ENCODE measurements around the gene DPEP1.

The DPEP1 gene

GRCh38 chr16:89605186-89605970 is 8.1 kb upstream of the DPEP1 start:
- DNase-seq (ENCODE audit: low read depth) = no peak
- TF ChIP-seq, protein P1, sequence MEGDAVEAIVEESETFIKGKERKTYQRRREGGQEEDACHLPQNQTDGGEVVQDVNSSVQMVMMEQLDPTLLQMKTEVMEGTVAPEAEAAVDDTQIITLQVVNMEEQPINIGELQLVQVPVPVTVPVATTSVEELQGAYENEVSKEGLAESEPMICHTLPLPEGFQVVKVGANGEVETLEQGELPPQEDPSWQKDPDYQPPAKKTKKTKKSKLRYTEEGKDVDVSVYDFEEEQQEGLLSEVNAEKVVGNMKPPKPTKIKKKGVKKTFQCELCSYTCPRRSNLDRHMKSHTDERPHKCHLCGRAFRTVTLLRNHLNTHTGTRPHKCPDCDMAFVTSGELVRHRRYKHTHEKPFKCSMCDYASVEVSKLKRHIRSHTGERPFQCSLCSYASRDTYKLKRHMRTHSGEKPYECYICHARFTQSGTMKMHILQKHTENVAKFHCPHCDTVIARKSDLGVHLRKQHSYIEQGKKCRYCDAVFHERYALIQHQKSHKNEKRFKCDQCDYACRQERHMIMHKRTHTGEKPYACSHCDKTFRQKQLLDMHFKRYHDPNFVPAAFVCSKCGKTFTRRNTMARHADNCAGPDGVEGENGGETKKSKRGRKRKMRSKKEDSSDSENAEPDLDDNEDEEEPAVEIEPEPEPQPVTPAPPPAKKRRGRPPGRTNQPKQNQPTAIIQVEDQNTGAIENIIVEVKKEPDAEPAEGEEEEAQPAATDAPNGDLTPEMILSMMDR (IDR thresholded peaks at IDR 0.05; ENCODE audit: control insufficient read depth, extremely low read depth, insufficient read depth) = no peak
- no peak overlapping the region for H3K4me3 ChIP-seq (ENCODE audit: low read depth, low read length)

GRCh38 chr16:89606006-89606405 is 7.4 kb upstream of the DPEP1 start:
- TF ChIP-seq, protein P1 (IDR thresholded peaks at IDR 0.05; ENCODE audit: control insufficient read depth, extremely low read depth, insufficient read depth) = no peak
- DNase-seq (ENCODE audit: low read depth) = no peak
- H3K4me3 ChIP-seq (ENCODE audit: low read depth, low read length) = no peak overlapping the region

DNA sequence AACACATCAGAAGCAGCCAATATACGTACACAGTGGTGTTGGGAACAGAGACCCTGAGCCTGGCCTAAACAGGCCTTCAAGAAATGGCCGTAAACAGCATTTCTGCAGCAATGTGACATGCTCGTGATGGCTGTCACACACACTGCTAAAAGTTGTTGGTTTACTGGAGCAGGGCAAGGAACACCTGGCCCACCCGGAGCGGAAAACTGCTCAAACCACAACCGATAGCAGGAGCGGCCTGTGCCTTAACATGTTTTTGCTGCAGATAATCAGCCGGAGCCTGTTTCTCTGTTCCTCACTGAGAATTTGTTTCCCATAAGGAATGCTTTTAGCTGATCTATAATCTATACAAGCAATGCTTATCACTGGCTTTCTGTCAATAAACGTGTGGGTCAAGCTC is 6.0 kb upstream of the DPEP1 start:
- no peak for DNase-seq (ENCODE audit: low read depth)
- TF ChIP-seq, protein P1 (IDR thresholded peaks at IDR 0.05; ENCODE audit: control insufficient read depth, extremely low read depth, insufficient read depth) = no peak
- no peak overlapping the region for H3K4me3 ChIP-seq (ENCODE audit: low read depth, low read length)

GRCh38 chr16:89607937-89608740 is 5.3 kb upstream of the DPEP1 start:
- TF ChIP-seq, protein P1 (IDR thresholded peaks at IDR 0.05; ENCODE audit: control insufficient read depth, extremely low read depth, insufficient read depth) = no peak
- DNase-seq (ENCODE audit: low read depth) = no peak
- no peak overlapping the region for H3K4me3 ChIP-seq (ENCODE audit: low read depth, low read length)

DNA sequence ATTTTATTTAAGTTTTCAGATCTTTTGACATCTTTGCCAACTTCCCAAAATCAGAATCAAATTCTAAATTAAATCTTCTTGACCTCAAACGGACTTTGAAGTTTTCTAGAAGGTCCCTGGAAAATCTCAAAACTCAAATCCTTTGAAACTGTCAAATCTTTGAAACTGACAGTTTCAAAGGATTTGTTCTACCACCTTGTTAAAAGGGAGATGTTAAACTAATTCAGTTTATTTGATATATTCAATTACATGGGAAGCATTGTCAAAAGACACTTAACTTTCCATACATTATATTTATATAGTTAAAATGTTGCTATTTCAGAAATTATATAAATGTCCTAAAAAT is 3.4 kb upstream of the DPEP1 start:
- TF ChIP-seq, protein P1 (IDR thresholded peaks at IDR 0.05; ENCODE audit: control insufficient read depth, extremely low read depth, insufficient read depth) = no peak
- DNase-seq (ENCODE audit: low read depth) = no peak
- H3K4me3 ChIP-seq (ENCODE audit: low read depth, low read length) = no peak overlapping the region

DNA sequence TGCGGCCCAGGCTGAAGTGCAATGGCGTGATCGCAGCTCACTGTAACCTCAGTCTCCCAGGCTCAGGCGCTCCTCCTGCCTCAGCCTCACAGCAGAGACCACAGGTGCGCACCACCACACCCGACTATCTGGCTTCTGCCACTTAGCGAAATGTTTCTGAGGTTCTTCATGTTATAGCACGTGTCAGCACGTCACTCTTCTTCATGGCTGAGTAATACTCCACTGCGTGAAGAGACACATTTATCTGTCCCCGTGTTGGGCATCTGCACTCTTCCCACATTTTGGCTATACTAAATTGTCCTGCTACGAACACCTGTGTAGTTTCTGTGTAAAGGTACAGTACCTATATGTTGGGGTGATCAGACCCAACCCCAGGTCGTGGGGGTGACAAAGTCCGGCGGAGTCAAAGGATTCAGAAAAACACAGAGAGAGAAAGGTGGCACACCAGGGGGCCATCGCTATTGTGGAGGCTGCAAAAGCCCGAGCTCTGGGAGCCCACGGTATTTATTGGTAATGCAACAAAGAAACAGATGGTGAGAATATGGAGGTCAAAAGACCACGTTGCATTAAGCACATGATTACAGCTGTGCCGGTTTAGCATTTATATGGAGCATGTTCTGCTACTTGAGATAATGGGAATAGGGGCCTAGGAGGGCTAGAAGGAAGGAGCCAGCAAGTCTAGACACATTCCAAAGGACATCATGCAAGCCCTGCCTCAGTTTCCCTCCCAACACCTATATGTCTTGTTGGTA is 851 bp upstream of the DPEP1 start:
- no peak for DNase-seq (ENCODE audit: low read depth)
- no peak overlapping the region for H3K4me3 ChIP-seq (ENCODE audit: low read depth, low read length)
- TF ChIP-seq, protein P1 (IDR thresholded peaks at IDR 0.05; ENCODE audit: control insufficient read depth, extremely low read depth, insufficient read depth) = no peak

Data from LNCaP clone FGC (cell line).